Neuronal stem cell (in vitro differentiated cells): ENCODE measurements around the gene MOG.
A peak's percentile ranks its signal among the peaks of the same experiment; 100 is the strongest.

Experiments
- DNase-seq: peaks from one replicate; pipeline ENCODE4 v3.0.0-alpha.2; 2013; ENCODE audit warnings: low spot score
- H2AFZ ChIP-seq: one replicate; pipeline ENCODE4 v1.6.1; 2013; ENCODE audit warnings: mild to moderate bottlenecking, low read length, inconsistent platforms
- H2AK5ac ChIP-seq: 2 replicates; pipeline ENCODE4 v1.6.1; 2013; ENCODE audit warnings: low read depth, mild to moderate bottlenecking, inconsistent platforms, low read length, moderate library complexity, mixed read lengths
- H2BK120ac ChIP-seq: 2 replicates; pipeline ENCODE4 v1.6.1; 2013; ENCODE audit warnings: low read depth, mild to moderate bottlenecking, inconsistent platforms, low read length, moderate library complexity, mixed read lengths
- H2BK12ac ChIP-seq: one replicate; pipeline ENCODE4 v1.6.1; 2013; ENCODE audit warnings: low read length, inconsistent platforms
- H2BK15ac ChIP-seq: 2 replicates; pipeline ENCODE4 v1.6.1; 2013; ENCODE audit warnings: mild to moderate bottlenecking, low read length, inconsistent platforms, mixed read lengths
- H2BK5ac ChIP-seq: one replicate; pipeline ENCODE4 v1.6.1; 2013; ENCODE audit warnings: inconsistent platforms, mild to moderate bottlenecking, low read length, moderate library complexity
- H3K14ac ChIP-seq: one replicate; pipeline ENCODE4 v1.6.1; 2013; ENCODE audit warnings: low read length, inconsistent platforms
- H3K18ac ChIP-seq: 2 replicates; pipeline ENCODE4 v1.6.1; 2013; ENCODE audit warnings: low read length, inconsistent platforms
- H3K23ac ChIP-seq: 2 replicates; pipeline ENCODE4 v1.6.1; 2013; ENCODE audit warnings: low read depth, mild to moderate bottlenecking, mixed read lengths, low read length, inconsistent platforms; ENCODE audit not compliant: poor library complexity
- H3K27ac ChIP-seq: replicated peaks from 3 replicates; pipeline ENCODE4 v1.5.1; 2013; ENCODE audit warnings: low read length, inconsistent platforms
- H3K27me3 ChIP-seq, 3 experiments: 2 replicates each; pipeline ENCODE4 v1.6.1; 2013; ENCODE audit warnings: low read length in 3 of 3, mild to moderate bottlenecking in 2 of 3, inconsistent platforms in 1 of 3, low read depth in 1 of 3, mixed read lengths in 1 of 3, moderate library complexity in 1 of 3; ENCODE audit not compliant: control insufficient read depth in 3 of 3, insufficient read depth in 3 of 3
- H3K36me3 ChIP-seq, 2 donors: replicated peaks in 1 of 2; 2 replicates each; pipeline ENCODE4 v1.6.1; 2013; ENCODE audit warnings: low read length in 2 of 2; ENCODE audit not compliant: control insufficient read depth in 2 of 2, insufficient read depth in 2 of 2
- H3K4ac ChIP-seq: 2 replicates; pipeline ENCODE4 v1.6.1; 2013; ENCODE audit warnings: inconsistent platforms, mild to moderate bottlenecking, low read length, moderate library complexity
- H3K4me1 ChIP-seq, 2 donors: 1 replicate in 1 of 2; 2 replicates in 1 of 2; pipeline ENCODE4 v1.6.1; 2013; ENCODE audit warnings: low read length in 2 of 2, low read depth in 1 of 2; ENCODE audit not compliant: control insufficient read depth in 2 of 2, insufficient read depth in 1 of 2
- H3K4me2 ChIP-seq: one replicate; pipeline ENCODE4 v1.6.1; 2013; ENCODE audit warnings: mild to moderate bottlenecking, low read length, inconsistent platforms; ENCODE audit not compliant: insufficient read depth, poor library complexity, severe bottlenecking
- H3K4me3 ChIP-seq, 2 donors: 2 replicates each; pipeline ENCODE4 v1.5.1; 2013; ENCODE audit warnings: low read length in 2 of 2, mild to moderate bottlenecking in 2 of 2, inconsistent platforms in 1 of 2, moderate library complexity in 1 of 2
- H3K79me1 ChIP-seq: one replicate; pipeline ENCODE4 v1.6.1; 2013; ENCODE audit warnings: low read depth, mild to moderate bottlenecking, inconsistent platforms, low read length, moderate library complexity
- H3K9ac ChIP-seq: one replicate; pipeline ENCODE4 v1.6.1; 2013; ENCODE audit warnings: mild to moderate bottlenecking, low read depth, low read length, inconsistent platforms; ENCODE audit not compliant: poor library complexity
- H3K9me3 ChIP-seq, 2 donors: replicated peaks in 1 of 2; 2 replicates each; pipeline versions ENCODE3 to v1.6.1; 2013; ENCODE audit warnings: low read length in 2 of 2, mild to moderate bottlenecking in 2 of 2, inconsistent platforms in 1 of 2, low read depth in 1 of 2, mixed read lengths in 1 of 2, moderate library complexity in 1 of 2; ENCODE audit not compliant: control insufficient read depth in 2 of 2, insufficient read depth in 1 of 2
- H4K8ac ChIP-seq: one replicate; pipeline ENCODE4 v1.6.1; 2013; ENCODE audit warnings: low read depth, mild to moderate bottlenecking, inconsistent platforms, low read length, moderate library complexity
- H4K91ac ChIP-seq: one replicate; pipeline ENCODE4 v1.6.1; 2013; ENCODE audit warnings: low read length, low read depth, mild to moderate bottlenecking, inconsistent platforms; ENCODE audit not compliant: poor library complexity
- WGBS, 2 donors: extraction: QIAGEN DNeasy Blood & Tissue Kit; methylation state at CpG; one replicate each; pipeline ENCODE4 v1.1.7; 2013; ENCODE audit warnings: missing lambda C conversion rate in 2 of 2, mixed read lengths in 1 of 2; ENCODE audit not compliant: insufficient read length in 2 of 2, insufficient replicate concordance in 1 of 2; ENCODE audit errors: extremely low coverage in 2 of 2; 5-methylcytosine and 5-hydroxymethylcytosine counted together

The MOG gene

GRCh38 chr6:29641430-29642148 lies 15.3 kb upstream of the MOG start:
- H3K14ac ChIP-seq: no peak overlapping the region
- H2BK120ac ChIP-seq: no peak overlapping the region
- no peaks in the 10 kb centered on the region for H3K36me3 ChIP-seq
- H2BK5ac ChIP-seq: no peak overlapping the region
- no peak overlapping the region for H2BK12ac ChIP-seq
- no peak overlapping the region for H4K8ac ChIP-seq
- H2AK5ac ChIP-seq: no peak overlapping the region
- H3K27me3 ChIP-seq: no peaks in the 10 kb centered on the region
- peaks cover 0 to 2% of the 10 kb centered on the region in 2 donors for H3K9me3 ChIP-seq
- no peaks in the 10 kb centered on the region for H3K79me1 ChIP-seq
- H3K4me2 ChIP-seq: no peak overlapping the region
- H3K4ac ChIP-seq: no peak overlapping the region
- H3K23ac ChIP-seq: no peak overlapping the region
- no peak for DNase-seq
- H3K18ac ChIP-seq: no peak overlapping the region
- no peak overlapping the region for H2BK15ac ChIP-seq
- H3K4me1 ChIP-seq: peaks cover 0 to 1% of the 10 kb centered on the region in 2 donors
- no peak overlapping the region for H3K27ac ChIP-seq
- no peak overlapping the region for H4K91ac ChIP-seq
- H3K9ac ChIP-seq: no peak overlapping the region
- no peak overlapping the region for H2AFZ ChIP-seq
- H3K4me3 ChIP-seq: no peak overlapping the region
- no CpG with 5 or more reads among the region's 3 CpGs for WGBS, 2 donors

- Histone ChIP-seq H4K91ac (no peak overlapping the region), H3K4me2 (no peak overlapping the region), H3K27ac (no peak overlapping the region), H2BK120ac (no peak overlapping the region), H2AK5ac (no peak overlapping the region), H3K27me3 (peaks cover 0 to 1% (median 0%) of the 10 kb centered on the region in 3 experiments), H3K4me1 (peaks cover 0 to 7% of the 10 kb centered on the region in 2 donors), H2BK12ac (no peak overlapping the region), H3K9me3 (no peaks in the 10 kb centered on the region), H3K36me3 (no peaks in the 10 kb centered on the region), H4K8ac (no peak overlapping the region), H2AFZ (no peak overlapping the region), H2BK15ac (no peak overlapping the region), H3K4ac (no peak overlapping the region), H2BK5ac (no peak overlapping the region), H3K14ac (no peak overlapping the region), H3K4me3 (no peak overlapping the region), H3K18ac (no peak overlapping the region), H3K23ac (no peak overlapping the region), H3K9ac (no peak overlapping the region), H3K79me1 (no peaks in the 10 kb centered on the region)
- no CpG with 5 or more reads among the region's 23 CpGs for WGBS, 2 donors
- no peak for DNase-seq
Observed at GRCh38 chr6:29647927-29648642, 8.8 kb upstream of the MOG start.

DNA sequence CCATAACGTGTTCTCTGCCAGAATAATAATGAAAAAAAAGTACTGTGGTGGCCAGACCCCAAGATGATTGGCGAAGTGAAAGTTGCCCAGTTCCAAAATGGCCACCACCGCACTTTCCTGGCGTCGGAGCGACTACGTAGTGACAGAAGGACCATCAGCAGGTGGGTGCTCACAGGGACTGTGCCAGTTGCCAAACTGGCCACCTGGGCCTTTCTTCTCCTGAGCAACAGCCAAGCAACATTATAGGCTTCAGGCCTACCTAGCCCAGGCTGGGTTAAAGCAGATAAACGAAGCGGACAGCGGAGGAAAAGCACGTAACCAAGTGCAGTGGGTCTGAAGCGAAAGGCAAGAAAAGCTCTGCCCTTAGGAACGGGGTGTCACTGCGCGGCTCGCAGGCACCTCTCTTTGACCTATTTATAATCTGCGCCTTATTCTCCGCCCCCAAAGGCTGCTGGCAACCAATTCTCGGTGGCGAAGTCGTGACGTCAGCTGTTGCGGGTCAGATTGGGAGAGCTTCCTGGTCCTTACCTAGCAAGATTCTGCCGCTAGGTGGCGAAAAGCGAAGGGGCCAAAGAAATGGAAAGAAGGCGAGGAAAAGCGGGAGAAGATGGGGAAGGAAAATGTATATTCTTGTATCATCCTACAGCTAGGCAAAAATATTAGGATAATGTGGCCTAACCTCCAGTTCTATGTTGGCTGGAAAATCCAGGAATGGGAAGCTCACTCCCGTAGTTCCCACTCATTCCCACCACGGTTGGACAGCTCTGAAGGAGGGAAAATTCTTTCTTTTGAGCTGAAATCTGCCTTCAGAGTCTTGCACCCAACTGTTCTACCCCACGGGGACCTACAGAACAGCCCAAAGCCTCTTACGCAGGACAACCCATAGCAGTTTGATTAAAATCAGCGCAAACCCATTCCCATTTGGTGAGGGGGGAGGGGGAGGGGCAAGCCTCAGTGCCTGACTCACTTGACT lies 6.9 kb upstream of the MOG start:
- Histone ChIP-seq H2BK120ac (no peak overlapping the region), H3K4me2 (peak overlapping the region; percentile 66), H2AK5ac (no peak overlapping the region), H3K14ac (no peak overlapping the region), H2BK12ac (no peak overlapping the region), H3K18ac (peak overlapping the region; percentile 92), H3K9ac (no peak overlapping the region), H3K27ac (peak overlapping the region; percentile 53), H3K23ac (no peak overlapping the region), H4K91ac (no peak overlapping the region), H2AFZ (peak overlapping the region; percentile 92), H3K79me1 (no peaks in the 10 kb centered on the region), H2BK5ac (no peak overlapping the region), H4K8ac (no peak overlapping the region), H3K9me3 (no peaks in the 10 kb centered on the region), H3K4me3 (peak overlapping the region; percentile 50 to 79), H3K4ac (no peak overlapping the region), H3K36me3 (no peaks in the 10 kb centered on the region), H3K4me1 (peaks cover 0 to 7% of the 10 kb centered on the region in 2 donors), H2BK15ac (no peak overlapping the region), H3K27me3 (peaks cover 0 to 9% (median 1%) of the 10 kb centered on the region in 3 experiments)
- WGBS, 2 donors: no CpG with 5 or more reads among the region's 33 CpGs
- peak; percentile 98 for DNase-seq
